ENCODE measurements around the gene MICAL3. TPM values are rescaled to one million over a fixed set of nuclear protein-coding genes. Genes with fewer than 3 reads are reported as not detected.

Gene MICAL3
- polyA plus RNA-seq, 3 donors: 0.23 to 0.84 TPM; not detected in 1

- no peaks in the 10 kb centered on the region for H3K79me2 ChIP-seq (ENCODE audit: insufficient read depth, low read length)
- Mint-ChIP-seq H3K27me3 (ENCODE audit: low read depth in 3 of 3) (peaks cover 0 to 3% (median 0%) of the 10 kb centered on the region in 3 donors), H3K27ac (no peak overlapping the region), H3K36me3 (no peaks in the 10 kb centered on the region), H3K4me3 (no peak overlapping the region), H3K4me1 (no peaks in the 10 kb centered on the region), H3K9me3 (no peaks in the 10 kb centered on the region)
- H3K4me1 ChIP-seq (ENCODE audit: control insufficient read depth in 1 of 2, insufficient read depth in 2 of 2, low read length in 2 of 2): no peaks in the 10 kb centered on the region
- H3K9me3 ChIP-seq (replicated peaks in 1 of 2; ENCODE audit: control insufficient read depth in 1 of 2, insufficient read depth in 1 of 2, low read length in 2 of 2): no peaks in the 10 kb centered on the region
- WGBS (ENCODE audit: insufficient coverage): 94% methylated on average over 14 of the region's 18 CpGs
- H3K36me3 ChIP-seq (replicated peaks in 1 of 2; ENCODE audit: control insufficient read depth in 1 of 2, insufficient read depth in 2 of 2, low read length in 2 of 2): no peaks in the 10 kb centered on the region
- intact Hi-C loops (cut with micrococcal nuclease): no loop called here
- no peak overlapping the region for H3K4me2 ChIP-seq (replicated peaks; ENCODE audit: extremely low read depth, low read length, poor library complexity, severe bottlenecking)
- H3K27me3 ChIP-seq (ENCODE audit: control insufficient read depth in 2 of 2, insufficient read depth in 2 of 2, low read length in 2 of 2): no peaks in the 10 kb centered on the region
- H3K27ac ChIP-seq (ENCODE audit: low read depth in 1 of 2, low read length in 2 of 2): no peak overlapping the region
- no peak overlapping the region for H3K4me3 ChIP-seq (replicated peaks in 1 of 3; ENCODE audit: low read depth in 2 of 3, low read length in 3 of 3)
- H4K20me1 ChIP-seq (ENCODE audit: insufficient read depth, low read length): no peaks in the 10 kb centered on the region
- no peak for DNase-seq
- no peak for TF ChIP-seq CTCF (IDR thresholded peaks at IDR 0.05)
- H2AFZ ChIP-seq (ENCODE audit: insufficient read depth, low read depth, low read length, poor library complexity, severe bottlenecking): no peak overlapping the region
- no peak overlapping the region for H3K9ac ChIP-seq (ENCODE audit: insufficient read depth, low read length, poor library complexity, severe bottlenecking)
These were observed 82.6 kb downstream of the MICAL3 start for GRCh38 chr22:17941471-17942406.

- Histone ChIP-seq H3K9me3 (replicated peaks in 1 of 2; ENCODE audit: control insufficient read depth in 1 of 2, insufficient read depth in 1 of 2, low read length in 2 of 2) (no peaks in the 10 kb centered on the region), H3K4me1 (ENCODE audit: control insufficient read depth in 1 of 2, insufficient read depth in 2 of 2, low read length in 2 of 2) (no peaks in the 10 kb centered on the region)
- H3K27ac Mint-ChIP-seq: no peak overlapping the region
These were observed 84.8 kb downstream of the MICAL3 start for GRCh38 chr22:17939579-17939978.

More at GRCh38 chr22:17939579-17939978, 84.8 kb downstream of the MICAL3 start:
- TF ChIP-seq CTCF (IDR thresholded peaks at IDR 0.05): no peak
- WGBS (ENCODE audit: insufficient coverage): 86% methylated on average over 2 of the region's 4 CpGs
- H3K36me3 ChIP-seq (replicated peaks in 1 of 2; ENCODE audit: control insufficient read depth in 1 of 2, insufficient read depth in 2 of 2, low read length in 2 of 2): no peaks in the 10 kb centered on the region
- H3K36me3 Mint-ChIP-seq: no peaks in the 10 kb centered on the region
- DNase-seq: no peak
- H3K27ac ChIP-seq (ENCODE audit: low read depth in 1 of 2, low read length in 2 of 2): no peak overlapping the region
- H2AFZ ChIP-seq (ENCODE audit: insufficient read depth, low read depth, low read length, poor library complexity, severe bottlenecking): no peak overlapping the region
- H3K79me2 ChIP-seq (ENCODE audit: insufficient read depth, low read length): no peaks in the 10 kb centered on the region
- intact Hi-C loops (cut with micrococcal nuclease): no loop called here
- no peaks in the 10 kb centered on the region for H4K20me1 ChIP-seq (ENCODE audit: insufficient read depth, low read length)
- H3K9me3 Mint-ChIP-seq: peaks cover 0 to 2% (median 0%) of the 10 kb centered on the region in 7 donors
- H3K4me1 Mint-ChIP-seq: no peaks in the 10 kb centered on the region
- H3K4me3 ChIP-seq (replicated peaks in 1 of 3; ENCODE audit: low read depth in 2 of 3, low read length in 3 of 3): no peak overlapping the region
- no peak overlapping the region for H3K4me3 Mint-ChIP-seq
- H3K27me3 Mint-ChIP-seq (ENCODE audit: low read depth in 3 of 3): no peaks in the 10 kb centered on the region
- H3K27me3 ChIP-seq (ENCODE audit: control insufficient read depth in 2 of 2, insufficient read depth in 2 of 2, low read length in 2 of 2): no peaks in the 10 kb centered on the region
- H3K4me2 ChIP-seq (replicated peaks; ENCODE audit: extremely low read depth, low read length, poor library complexity, severe bottlenecking): no peak overlapping the region
- no peak overlapping the region for H3K9ac ChIP-seq (ENCODE audit: insufficient read depth, low read length, poor library complexity, severe bottlenecking)

All from CD14-positive monocyte (primary cell).